VCaP (cell line): ENCODE measurements around the gene HSPA8.

Experiments used
- H3K27ac ChIP-seq: fragments of 450-650 bp; 2 replicates; pipeline ENCODE4 v1.5.1; 2017
- CTCF ChIP-seq: fragments of 450-650 bp; conservative IDR thresholded peaks from 2 replicates; pipeline ENCODE4 v1.5.1; 2017; ENCODE audit warnings: mild to moderate bottlenecking, moderate library complexity

HSPA8 gene

GRCh38 chr11:123061403-123062157, at the start of gene HSPA8:
TSS of gene HSPA8 (minus strand) at chr11:123062136. CDS start at chr11:123061324, 812 bp downstream.
- H3K27ac ChIP-seq: peak within 1 kb of the TSS; percentile 100
- no peak for TF ChIP-seq CTCF

GRCh38 chr11:123111465-123111864, 49.5 kb upstream of the HSPA8 start:
- no peak overlapping the region for H3K27ac ChIP-seq
- peak; percentile 95 for TF ChIP-seq CTCF

GRCh38 chr11:123110397-123110796, 48.5 kb upstream of the HSPA8 start:
- H3K27ac ChIP-seq: no peak overlapping the region
- TF ChIP-seq CTCF: no peak

- no peak for TF ChIP-seq CTCF
- H3K27ac ChIP-seq: no peak overlapping the region
Measured at GRCh38 chr11:123107945-123108495, 46.1 kb upstream of the HSPA8 start.

- no peak for TF ChIP-seq CTCF
- H3K27ac ChIP-seq: no peak overlapping the region
Measured at GRCh38 chr11:123104697-123105096, 42.8 kb upstream of the HSPA8 start.

- H3K27ac ChIP-seq: peak overlapping the region; percentile 42
- TF ChIP-seq CTCF: peak; percentile 85
Measured at GRCh38 chr11:123103326-123103980, 41.5 kb upstream of the HSPA8 start.

- H3K27ac ChIP-seq: peak overlapping the region; percentile 39
- no peak for TF ChIP-seq CTCF
Measured at GRCh38 chr11:123100379-123101085, 38.6 kb upstream of the HSPA8 start.
